HUDEP-2 (cell line): Measurements from ENCODE around the gene IFI27L2.
A peak's percentile ranks its signal among the peaks of the same experiment; 100 is the strongest.

ENCODE experiments used
- DNase-seq, 76 experiments: peaks; one replicate each; lab custom pipeline; 2025; ENCODE audit not compliant: unreplicated experiment in 76 of 76; lab: John Stamatoyannopoulos, UW

The IFI27L2 gene

DNA sequence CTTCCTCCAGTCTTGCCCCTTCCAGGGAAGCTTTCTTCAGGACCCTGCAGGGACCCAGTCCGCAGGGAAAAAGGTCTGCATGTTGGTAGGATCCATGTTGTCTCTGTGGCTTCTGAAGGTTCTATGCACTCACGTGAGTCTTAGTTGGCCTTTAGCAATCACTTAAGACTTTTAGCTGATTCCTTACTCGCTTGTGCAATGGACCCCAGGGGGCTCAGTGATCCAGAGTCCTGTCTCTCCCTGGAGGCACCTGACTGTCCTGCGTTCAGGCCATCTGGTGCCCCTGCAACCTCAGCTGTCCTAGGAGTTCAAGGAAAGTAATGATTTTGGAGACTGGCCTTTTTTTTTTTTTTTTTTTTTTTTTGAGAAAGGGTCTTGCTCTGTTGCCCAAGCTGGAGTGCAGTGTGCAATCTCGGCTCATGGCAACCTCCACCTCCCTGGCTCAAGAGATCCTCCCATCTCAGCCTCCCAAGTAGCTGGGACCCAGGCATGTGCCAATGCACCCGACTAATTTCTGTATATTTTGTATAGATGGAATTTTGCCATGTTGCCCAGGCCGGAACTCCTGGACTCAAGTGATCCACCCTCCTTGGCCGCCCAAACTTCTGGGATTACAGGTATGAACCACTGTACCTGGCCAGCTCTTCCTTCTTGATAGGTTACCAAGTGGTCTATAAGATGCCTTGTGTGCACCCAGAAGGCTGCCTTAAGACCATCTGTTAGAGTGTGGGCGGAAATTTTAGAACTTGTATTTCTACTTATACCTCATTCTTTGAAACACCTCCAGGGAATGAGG lies 4.6 kb downstream of the IFI27L2 start:
- DNase-seq, result no peak

- no peak for DNase-seq
Observed at GRCh38 chr14:94123868-94124267, 5.5 kb downstream of the IFI27L2 start.

GRCh38 chr14:94123296-94123695 lies 6.1 kb downstream of the IFI27L2 start:
- DNase-seq, result no peak

DNA sequence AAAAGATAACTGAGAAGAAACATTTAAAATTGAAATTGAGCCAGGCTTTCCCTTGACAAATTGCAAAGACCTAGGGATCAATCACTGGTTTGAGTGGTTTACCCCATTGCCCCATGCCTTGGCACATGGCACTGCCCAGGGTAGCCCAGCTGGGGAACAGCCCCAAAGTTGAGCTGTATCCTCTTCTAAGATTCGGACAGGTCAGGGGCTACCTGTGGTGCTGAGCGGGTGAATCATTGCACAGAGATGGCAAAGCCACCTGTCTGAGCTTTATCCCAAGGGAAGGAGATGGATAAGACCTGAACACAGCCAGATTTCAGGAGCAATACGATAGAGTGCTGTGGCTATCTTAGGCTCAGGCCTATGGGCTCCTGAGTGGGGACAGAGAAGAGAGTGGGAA lies 7.0 kb downstream of the IFI27L2 start:
- no peak for DNase-seq

- no peak for DNase-seq
Observed at GRCh38 chr14:94121485-94121884, 7.9 kb downstream of the IFI27L2 start.

DNA sequence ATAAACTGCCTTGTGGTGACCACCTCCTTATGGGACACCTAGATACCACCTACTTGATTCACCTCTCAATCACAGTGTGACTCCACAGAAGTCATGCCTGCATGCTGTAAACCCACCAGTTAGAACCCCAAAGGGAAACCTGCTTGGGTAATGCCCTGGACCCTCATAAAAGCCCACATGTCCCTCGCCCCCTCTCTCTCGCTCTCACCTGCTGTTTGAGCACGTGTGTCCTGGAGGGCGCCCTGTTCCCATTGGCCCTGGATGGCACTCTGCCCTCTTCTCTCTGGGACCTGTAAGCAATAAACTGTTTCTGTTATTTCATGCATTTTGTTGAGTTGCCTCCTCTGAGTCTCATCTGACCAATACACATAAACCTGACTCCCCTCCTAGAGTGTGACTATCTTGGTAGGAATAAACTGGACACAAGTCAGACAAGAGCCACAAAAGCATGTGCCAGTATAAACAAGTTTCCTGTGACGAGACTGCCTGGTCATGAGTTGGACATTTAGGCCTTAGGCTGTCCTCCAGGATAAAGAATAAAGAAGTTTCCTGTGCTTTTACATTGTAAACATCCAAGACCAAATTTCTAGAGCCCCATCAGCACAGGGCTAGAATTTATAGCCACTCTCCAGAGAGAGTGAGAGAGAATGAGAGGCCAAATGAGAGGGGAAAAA lies 8.6 kb downstream of the IFI27L2 start:
- no peak for DNase-seq

DNA sequence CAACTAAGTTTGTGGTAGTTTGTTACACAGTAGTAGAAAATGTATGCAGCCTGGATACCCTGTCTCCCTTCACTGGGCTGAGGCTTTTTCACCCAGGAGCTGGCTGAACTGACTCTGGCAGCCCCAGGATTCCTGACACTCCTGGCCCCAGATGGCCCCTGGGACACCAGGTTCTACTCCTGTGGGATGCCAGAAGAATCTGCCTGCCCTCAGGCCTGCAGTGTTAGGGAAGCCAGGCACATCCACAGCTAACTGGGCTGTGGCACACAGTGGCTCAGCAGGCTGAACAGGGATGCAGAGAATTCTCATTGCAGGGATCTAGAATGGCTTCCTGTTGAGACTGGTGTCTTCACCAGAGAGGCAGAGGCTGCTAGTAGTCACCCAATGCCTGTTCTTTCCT lies 10.3 kb downstream of the IFI27L2 start:
- no peak for DNase-seq

DNA sequence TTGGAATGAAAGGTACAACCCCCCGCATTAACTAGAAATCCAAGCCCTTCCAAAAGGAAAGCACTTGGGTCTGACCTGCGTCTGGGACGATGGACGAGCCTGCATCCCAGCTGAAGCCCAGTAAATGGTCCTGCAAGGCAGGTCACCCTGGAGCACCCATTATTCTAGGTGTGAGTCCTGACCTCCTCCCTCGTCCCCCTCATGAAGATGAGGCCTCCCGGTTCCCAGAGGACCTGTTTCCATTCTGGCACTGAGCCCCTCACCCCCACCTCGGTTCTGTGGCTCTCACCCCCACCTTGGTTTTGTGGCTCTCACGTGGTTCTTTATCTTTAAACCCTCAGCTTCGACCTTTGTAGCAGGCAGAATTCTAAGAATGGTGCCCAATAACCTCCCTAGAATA lies 11.5 kb downstream of the IFI27L2 start:
- no peak for DNase-seq

GRCh38 chr14:94116701-94117100 lies 12.7 kb downstream of the IFI27L2 start:
- DNase-seq, result no peak

GRCh38 chr14:94115631-94116030 lies 13.8 kb downstream of the IFI27L2 start:
- no peak for DNase-seq

- DNase-seq, result peak in 70 of 76 experiments; percentile 6 to 83 (median 46)
Observed at GRCh38 chr14:94115058-94115591, 14.3 kb downstream of the IFI27L2 start.

- no peak for DNase-seq
Observed at GRCh38 chr14:94114589-94115057, 14.8 kb downstream of the IFI27L2 start.

- DNase-seq, result no peak
Observed at GRCh38 chr14:94113908-94114588, 15.4 kb downstream of the IFI27L2 start.

DNA sequence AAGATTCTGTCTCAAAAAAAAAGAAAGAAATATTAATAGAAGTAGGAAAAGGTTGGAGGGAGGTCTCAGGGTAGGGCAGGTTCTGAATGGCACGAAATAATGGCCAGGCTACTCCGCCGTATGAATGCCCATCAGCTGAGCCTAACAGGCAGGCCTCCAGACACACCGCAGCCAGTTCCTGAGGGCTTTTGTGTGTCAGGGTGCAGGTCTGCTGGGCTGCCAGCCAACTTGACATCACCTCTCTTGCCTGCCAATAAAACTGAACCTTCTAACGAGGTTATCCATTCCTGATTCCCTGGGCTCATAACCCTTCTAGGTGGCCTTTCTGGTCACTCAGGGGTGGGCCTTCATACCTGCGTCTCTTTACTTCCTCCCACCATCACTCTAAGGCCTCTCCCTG lies 15.9 kb downstream of the IFI27L2 start:
- peak in 3 of 76 experiments; percentile 4 to 9 (median 9) for DNase-seq

DNA sequence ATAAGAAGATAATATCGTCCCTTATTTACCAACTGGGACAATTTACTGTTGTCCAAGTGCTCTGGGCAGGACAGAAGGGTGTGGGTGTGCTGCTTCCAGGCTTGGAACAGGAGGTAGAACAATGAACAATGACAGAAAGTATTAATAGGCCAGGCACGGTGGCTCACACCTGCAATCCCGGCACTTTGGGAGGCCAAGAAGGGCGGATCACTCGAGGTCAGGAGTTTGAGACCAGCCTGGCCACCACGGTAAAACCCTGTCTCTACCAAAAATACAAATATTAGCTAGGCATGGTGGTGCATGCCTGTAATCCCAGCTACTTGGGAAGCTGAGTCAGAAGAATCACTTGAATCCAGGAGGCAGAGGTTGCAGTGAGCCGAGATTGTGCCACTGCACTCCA lies 16.3 kb downstream of the IFI27L2 start:
- no peak for DNase-seq

DNA sequence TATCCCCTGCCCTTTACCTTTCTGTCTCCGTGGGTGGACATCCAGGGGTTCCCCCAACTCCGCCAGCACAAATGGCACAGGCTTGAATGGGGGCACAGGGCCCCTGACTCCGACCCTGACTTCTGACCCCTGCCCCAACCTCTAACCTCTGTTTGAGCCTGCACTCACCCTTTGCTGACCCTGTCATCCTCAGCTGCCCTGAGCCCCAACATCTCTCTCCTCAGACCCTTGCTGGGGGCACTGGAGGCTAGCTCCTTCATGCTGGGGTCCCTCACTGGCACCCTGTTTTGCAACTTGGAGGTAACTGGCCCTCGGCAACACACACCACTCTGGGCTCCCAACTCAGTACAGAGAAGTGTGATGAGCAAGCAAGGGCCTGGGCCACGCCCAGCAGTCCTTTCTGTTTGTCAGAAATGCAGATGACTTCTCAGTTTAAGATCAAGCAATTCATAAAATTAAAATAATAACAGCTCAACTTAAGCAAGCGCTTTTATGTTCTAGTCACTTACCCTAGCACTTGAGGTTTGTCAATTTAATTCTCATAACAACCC lies 16.8 kb downstream of the IFI27L2 start:
- peak in 4 of 76 experiments; percentile 4 to 11 (median 7) for DNase-seq

DNA sequence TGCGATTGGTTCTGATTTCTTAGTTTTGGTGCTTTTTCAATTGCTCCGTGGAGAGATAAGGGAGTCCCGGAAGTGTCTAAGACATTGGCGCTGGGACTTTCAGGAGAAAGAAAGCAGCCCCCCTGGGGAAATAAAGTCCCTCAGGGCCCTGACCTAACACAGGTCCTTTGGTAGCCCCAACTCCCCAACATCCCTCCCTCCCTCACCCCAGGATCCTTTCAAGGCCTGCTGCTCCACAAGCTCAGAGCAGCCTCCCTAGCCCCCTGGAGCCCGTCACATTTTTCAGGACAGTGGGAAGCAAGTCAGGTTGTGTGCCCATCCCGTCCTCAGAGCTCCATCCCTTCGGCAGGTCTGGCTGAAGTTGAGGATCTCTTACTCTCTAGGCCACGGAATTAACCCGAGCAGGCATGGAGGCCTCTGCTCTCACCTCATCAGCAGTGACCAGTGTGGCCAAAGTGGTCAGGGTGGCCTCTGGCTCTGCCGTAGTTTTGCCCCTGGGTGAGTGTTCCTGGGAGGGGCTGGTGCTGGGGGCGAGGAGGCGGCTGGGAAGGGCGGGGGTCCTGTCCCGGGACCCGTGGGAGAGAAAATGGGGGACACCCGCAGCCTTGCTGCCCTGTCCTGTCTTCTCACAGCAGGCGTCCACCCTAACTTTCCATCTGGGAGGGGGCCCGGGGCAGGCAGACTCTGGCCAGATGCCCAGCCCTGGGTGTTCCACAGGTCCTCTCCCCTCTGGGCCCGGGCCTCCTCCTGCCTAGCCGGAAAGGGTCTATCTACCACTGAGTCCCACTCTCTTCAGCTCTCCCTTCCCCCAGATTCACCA lies 17.9 kb downstream of the IFI27L2 start:
- no peak for DNase-seq

DNA sequence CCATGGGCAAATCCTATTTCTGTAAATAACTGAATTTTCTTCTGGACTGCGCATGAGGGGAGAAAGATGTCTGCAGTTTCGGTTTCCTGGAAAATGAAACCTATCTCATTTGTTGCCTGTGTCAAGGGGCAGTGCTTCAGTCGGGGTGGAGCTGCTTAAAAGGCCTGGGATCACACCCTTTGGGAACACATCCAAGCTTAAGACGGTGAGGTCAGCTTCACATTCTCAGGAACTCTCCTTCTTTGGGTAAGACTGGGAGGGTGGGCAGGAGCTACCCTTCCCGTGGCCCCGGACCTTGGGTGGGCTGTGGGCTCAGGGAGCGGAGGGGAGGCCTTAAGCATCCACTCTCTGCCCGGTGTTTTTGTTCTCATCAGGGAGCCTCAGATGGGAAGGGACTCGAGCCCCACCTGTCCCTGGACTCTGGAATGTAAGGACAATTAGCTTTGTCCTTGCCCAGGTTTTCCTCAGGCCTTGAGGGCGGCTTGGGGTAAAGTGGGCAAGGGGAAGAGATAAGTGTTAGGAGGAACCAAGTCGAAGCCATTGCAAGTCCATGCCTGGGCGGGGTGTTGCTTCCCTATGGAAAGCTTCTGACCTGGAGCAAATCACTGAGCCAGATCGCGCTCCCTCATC lies 18.7 kb downstream of the IFI27L2 start, which contains the start of gene IFI27:
Gene IFI27, plus strand, starts transcription at position 185 of the 630 bp plus-strand sequence.
- peak in 71 of 76 experiments; percentile 11 to 81 (median 50) for DNase-seq

DNA sequence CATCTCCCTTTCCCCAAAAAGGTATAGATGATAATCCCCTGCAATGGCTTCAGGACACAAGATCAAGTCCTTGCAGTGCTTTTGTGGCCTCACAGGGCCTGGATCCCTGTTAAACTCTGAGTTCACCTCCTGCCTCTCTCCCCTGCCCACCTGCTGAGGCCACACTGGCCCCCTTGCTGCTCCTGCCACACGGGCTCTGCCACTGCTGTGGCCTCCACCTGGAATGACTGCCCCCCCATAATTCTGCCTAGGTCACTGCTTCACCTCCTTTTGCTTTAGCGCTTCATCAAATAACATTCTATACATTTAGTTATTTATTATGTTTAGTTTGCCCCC lies 19.5 kb downstream of the IFI27L2 start:
- DNase-seq, result no peak

DNA sequence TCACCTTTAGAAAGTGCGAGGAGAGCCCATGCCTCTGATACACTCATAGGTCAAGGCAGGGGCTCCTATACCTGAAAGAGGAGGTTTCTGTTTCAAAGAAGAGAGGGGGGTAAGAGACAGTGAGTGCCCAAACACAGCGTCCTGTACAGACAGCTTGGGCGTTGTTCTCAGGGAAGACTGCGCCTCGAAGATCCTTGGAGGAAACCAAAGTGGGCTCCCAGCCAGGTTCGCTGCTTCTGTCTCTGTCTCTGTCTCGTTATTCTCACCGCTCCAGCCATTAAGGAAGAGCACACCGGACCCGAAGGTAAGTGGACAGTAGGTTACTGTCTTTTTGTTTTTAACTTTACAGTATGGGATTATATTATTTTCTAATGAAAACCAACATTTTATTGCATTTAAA lies 24.7 kb downstream of the IFI27L2 start:
- DNase-seq, result no peak
